ENCODE data around the gene TNPO2.

DNA sequence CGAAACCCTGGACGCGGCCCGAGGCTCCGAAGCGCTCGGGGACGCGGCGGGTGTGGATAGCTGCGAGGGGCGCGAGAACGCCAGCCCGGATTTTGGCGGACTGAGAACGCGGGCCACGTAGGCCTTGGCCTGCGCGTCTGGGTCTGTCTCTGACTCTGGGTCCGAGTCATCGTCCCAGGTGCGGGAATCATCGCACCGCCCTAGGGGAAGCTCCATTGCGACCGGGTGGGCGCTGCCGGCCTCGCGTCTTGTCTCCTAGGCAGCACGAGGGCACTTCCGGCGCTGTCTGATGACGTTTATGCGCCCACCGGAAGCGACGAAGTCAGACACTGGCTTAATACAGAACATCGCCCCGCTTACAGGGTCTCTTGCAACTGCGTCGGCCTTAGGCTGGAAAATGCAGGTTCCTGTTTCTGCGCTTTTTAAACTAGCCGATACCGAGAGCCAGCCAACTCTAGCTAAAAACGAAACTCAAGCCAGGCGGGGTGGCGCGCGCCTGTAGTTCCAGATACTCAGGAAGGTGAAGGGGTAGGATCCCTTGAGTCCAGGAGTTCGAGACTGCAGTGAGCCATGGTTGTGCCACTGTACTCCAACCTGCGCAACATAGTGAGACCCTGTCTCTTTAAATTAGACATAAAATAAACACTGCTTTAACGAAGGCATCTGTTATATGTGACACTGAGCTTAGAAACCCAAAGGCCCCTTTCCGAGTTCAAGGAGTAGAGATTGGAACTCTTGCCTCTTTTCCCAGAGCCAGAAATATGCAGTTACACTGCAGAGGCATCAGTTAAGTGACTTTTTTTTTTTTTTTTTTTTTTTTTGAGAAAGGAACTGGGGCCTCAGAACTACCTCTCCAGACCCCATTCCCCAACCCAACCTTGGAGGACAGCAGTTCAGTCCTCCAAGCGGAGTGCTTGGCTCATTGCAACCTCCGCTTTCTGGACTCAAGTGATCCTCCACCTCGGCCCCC is 27.1 kb downstream of the TNPO2 start, which contains the start of gene FBXW9:
- TF ChIP-seq YY1 (IDR thresholded peaks at IDR 0.05; ENCODE audit: insufficient read depth, insufficient read length) (no peak), SUZ12 (IDR thresholded peaks at IDR 0.05; ENCODE audit: extremely low read depth, insufficient read depth, insufficient read length) (no peak)
